Heart left ventricle (tissue), 16 donors: ENCODE measurements around the gene MID1. TPM values are rescaled to one million over a fixed set of nuclear protein-coding genes. Genes with fewer than 3 reads are reported as not detected.

Experiments used
- ATAC-seq, 4 donors: fragments of 200-7000 bp; cut with Tn5 transposase; one replicate each; pipeline ENCODE4 v1.9.1; 2020 to 2022; ENCODE audit warnings: moderate library complexity in 4 of 4, mild to moderate bottlenecking in 3 of 4, moderate number of reproducible peaks in 1 of 4
- DNase-seq, 5 donors: peaks; one replicate each; pipeline ENCODE4 v3.0.0-alpha.2; 2020
- H3K27ac ChIP-seq, 12 donors: fragments of 200-600 bp; sonication (generic) in 4 of 12; one replicate each; pipeline versions ENCODE4 v1.5.0 to v1.8.0; 2016 to 2022; ENCODE audit warnings: mild to moderate bottlenecking in 2 of 12
- H3K27me3 ChIP-seq, 9 donors: fragments of 200-600 bp; sonication (generic) in 2 of 9; one replicate each; pipeline versions ENCODE4 v1.5.1 to v1.8.0; 2016 to 2022; ENCODE audit warnings: mild to moderate bottlenecking in 3 of 9
- H3K36me3 ChIP-seq, 9 donors: fragments of 200-600 bp; sonication (generic) in 2 of 9; one replicate each; pipeline versions ENCODE4 v1.5.0 to v1.8.0; 2018 to 2022; ENCODE audit warnings: mild to moderate bottlenecking in 2 of 9
- H3K4me1 ChIP-seq, 12 donors: fragments of 200-600 bp; sonication (generic) in 4 of 12; one replicate each; pipeline versions ENCODE4 v1.5.0 to v1.8.0; 2016 to 2022; ENCODE audit warnings: mild to moderate bottlenecking in 3 of 12
- H3K4me3 ChIP-seq, 12 donors: fragments of 200-600 bp; sonication (generic) in 4 of 12; one replicate each; pipeline versions ENCODE4 v1.5.0 to v1.8.0; 2017 to 2022; ENCODE audit warnings: mild to moderate bottlenecking in 9 of 12, moderate library complexity in 4 of 12
- H3K9me3 ChIP-seq, 12 donors: fragments of 200-600 bp; sonication (generic) in 4 of 12; one replicate each; pipeline versions ENCODE4 v1.5.0 to v1.8.0; 2016 to 2022; ENCODE audit warnings: mild to moderate bottlenecking in 1 of 12
- POLR2A ChIP-seq, 2 donors: fragments of 450-650 bp; IDR thresholded peaks; one replicate each; pipeline ENCODE4 v1.6.1; 2017; ENCODE audit warnings: antibody characterized with exemption in 2 of 2, mild to moderate bottlenecking in 2 of 2, moderate library complexity in 2 of 2
- WGBS, 4 donors: extraction: QIAGEN DNeasy Blood & Tissue Kit in 2 of 4; methylation state at CpG; one replicate each; pipeline versions ENCODE4 v1.1.5 to v1.1.7; 2013 to 2018; 5-methylcytosine and 5-hydroxymethylcytosine counted together
- intact Hi-C, 10 donors: fragments of 100-400 bp; cut with DNase I; formaldehyde crosslinking; loops; one replicate each; pipeline versions ENCODE4 v1.11.1 to v1.14.2; 2022
- polyA plus RNA-seq, 2 donors: library from polyadenylated mRNA; stranded (reverse); fragments of 200-250 nt; gene quantifications; one replicate each; pipeline ENCODE4 v1.2.3, GENCODE V29; 2013
- total RNA-seq, 9 donors: library from RNA; depleted of rRNA in 2 of 9; stranded (reverse); fragments of >200 nt in 2 of 9; fragmentation: NEBNext Ultra II Directional in 3 of 9; extraction: Animal tissue kit (Norgen Biotek cat#: 25700) in 3 of 9; gene quantifications; one replicate each; pipeline versions ENCODE4 v1.1.0 to v1.2.4, GENCODE V29; 2016 to 2023
- TF ChIP-seq, protein P1 (sequence below), 12 donors: fragments of 200-600 bp; sonication (generic) in 4 of 12; IDR thresholded peaks; one replicate each; pipeline versions ENCODE4 v1.5.0 to v1.8.0; 2018 to 2022; ENCODE audit warnings: antibody characterized with exemption in 12 of 12, mild to moderate bottlenecking in 5 of 12
- donor health status: ischemic (EF 13 %, LVEDD 7.1; RV severe dilation, severe dysfunction).
- donor health status: healthy with polysubstance abuse.
- donor health status: DM: no; HTN: yes; CAD: no.
- donor health status: DM: no; HTN: no; CAD: no.
- donor health status: ischemic (EF 25% LVEDD 6.9; RV normal size, moderate dysfunction).
- donor health status: ischemic (EF 25% LVEDD 5.7; RV mildly dilated, moderate dysfunction).
- donor health status: healthy.
- donor health status: DM: yes; HTN: yes; CAD: no.
- donor health status: ischemic (EF 35%, LVEDD 5.7; RV mildly dilated, moderate dysfunction).
- donor health status: nonischemic (EF 11% LVEDD 7.7; RV severe dilation, severe dysfunction).
- donor health status: DM: yes; HTN: yes; CAD: no.
- donor health status: PGD.
- donor health status: ischemic (EF 29% LVEDD 5.4; RV normal size, mild dysfunction).
- donor health status: nonischemic (EF 23%, LVEDD 6.1; RV moderate dilation, normal function).

Gene MID1
- total and polyA plus RNA-seq, 11 donors: 1.6 to 18.7 (median 4.8) TPM

DNA sequence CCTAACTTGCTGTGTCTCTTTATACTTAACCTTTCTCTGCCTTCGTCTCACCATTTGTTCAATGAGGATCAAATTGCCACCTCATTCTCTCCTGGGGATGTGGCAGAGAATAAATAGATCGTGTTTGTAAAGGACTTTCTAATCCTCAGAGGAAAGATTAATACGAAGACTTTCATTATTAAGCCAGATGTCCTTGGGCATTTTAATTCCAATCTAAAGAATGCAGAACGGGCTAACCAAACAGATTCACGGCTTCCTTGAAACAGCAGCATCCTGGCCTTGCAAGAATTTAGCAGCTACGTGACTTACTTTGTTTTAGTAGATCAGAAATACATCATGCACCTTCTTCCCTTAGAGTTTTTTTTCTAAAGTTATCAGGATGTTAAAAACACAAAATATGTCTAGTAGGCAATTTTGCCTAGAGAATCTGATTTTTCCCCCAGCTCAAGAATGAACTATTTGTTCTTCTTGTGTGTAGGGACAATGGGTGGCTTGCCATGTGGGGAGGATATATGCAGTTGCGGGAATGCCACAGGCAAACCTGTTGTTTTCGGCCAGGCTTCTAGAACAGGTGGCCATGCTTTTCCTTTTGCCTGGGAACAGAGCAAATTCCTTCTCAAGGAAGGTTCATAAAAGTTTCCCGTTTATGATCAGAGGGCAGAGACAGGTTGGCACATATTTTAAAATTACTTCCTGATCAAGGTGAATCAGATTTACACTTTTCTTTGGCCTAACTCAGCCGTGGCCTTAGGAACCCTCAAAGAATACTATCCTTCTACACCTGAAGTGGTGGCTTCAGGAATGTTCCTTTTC, 3.0 kb downstream of the MID1 start:
- TF ChIP-seq, protein P1, sequence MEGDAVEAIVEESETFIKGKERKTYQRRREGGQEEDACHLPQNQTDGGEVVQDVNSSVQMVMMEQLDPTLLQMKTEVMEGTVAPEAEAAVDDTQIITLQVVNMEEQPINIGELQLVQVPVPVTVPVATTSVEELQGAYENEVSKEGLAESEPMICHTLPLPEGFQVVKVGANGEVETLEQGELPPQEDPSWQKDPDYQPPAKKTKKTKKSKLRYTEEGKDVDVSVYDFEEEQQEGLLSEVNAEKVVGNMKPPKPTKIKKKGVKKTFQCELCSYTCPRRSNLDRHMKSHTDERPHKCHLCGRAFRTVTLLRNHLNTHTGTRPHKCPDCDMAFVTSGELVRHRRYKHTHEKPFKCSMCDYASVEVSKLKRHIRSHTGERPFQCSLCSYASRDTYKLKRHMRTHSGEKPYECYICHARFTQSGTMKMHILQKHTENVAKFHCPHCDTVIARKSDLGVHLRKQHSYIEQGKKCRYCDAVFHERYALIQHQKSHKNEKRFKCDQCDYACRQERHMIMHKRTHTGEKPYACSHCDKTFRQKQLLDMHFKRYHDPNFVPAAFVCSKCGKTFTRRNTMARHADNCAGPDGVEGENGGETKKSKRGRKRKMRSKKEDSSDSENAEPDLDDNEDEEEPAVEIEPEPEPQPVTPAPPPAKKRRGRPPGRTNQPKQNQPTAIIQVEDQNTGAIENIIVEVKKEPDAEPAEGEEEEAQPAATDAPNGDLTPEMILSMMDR (IDR thresholded peaks at IDR 0.05): no peak
- no peak for TF ChIP-seq POLR2A (IDR thresholded peaks at IDR 0.05)
- DNase-seq (no peak), ATAC-seq (no peak)
- H3K9me3 ChIP-seq: no peaks in the 10 kb centered on the region
- no peaks in the 10 kb centered on the region for H3K36me3 ChIP-seq
- H3K4me3 ChIP-seq: peak overlapping the region in 7 of 12 donors; percentile 55 to 86 (median 64)
- H3K27ac ChIP-seq: peak overlapping the region in 6 of 12 donors; percentile 6 to 77 (median 55)
- intact Hi-C loops: loop anchor here in 9 of 10 donors (5.0 to 10.0 kb wide), 4 partner anchors 133 to 430 kb away; no protein-coding TSS in a partner anchor
- H3K4me1 ChIP-seq: peaks cover 0 to 5% (median 0%) of the 10 kb centered on the region in 12 donors
- whole genome bisulfite sequencing, 4 donors: 54 to 80% (median 67%) methylated on average over 10 of the region's 10 CpGs
- peaks cover 0 to 37% (median 0%) of the 10 kb centered on the region in 9 donors for H3K27me3 ChIP-seq

DNA sequence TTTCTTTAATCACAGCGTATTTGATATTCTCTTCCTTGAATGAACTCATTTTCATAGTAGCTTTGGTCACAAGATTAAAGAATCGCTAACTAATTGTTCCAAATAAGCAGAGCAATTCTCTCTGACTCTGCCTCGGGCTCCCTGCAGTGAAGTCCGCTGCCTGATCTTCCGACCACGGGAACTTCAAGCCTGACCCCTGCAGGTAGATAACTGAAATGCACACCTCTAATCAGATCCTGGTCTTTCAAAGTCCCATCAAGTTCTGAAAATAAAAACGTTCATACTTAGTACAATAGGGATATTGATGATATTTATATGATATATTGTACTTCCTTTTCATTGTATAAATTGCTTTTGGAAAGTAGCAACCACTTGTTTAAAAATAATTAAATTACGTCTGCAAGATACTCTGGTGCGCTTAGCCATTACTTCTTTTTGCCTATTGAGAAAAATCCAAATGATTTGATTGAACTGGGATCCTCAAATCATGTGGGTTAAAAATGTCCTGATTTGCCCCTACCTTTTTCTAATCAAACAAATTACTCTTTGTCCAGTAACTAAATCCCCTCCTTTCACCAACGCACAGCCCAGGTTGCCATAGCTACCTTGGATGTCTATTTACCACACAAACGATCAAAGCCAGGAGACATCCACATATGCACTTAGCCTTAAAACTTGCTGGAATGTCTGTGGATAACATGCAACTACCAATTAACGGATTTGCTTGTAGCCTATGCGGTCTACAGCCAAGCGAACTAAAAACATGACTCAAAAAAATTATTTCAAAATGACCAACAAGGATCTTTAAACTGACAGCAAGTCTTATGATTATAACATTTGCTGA, 4.2 kb downstream of the MID1 start:
- Histone ChIP-seq H3K4me3 (peak overlapping the region in 6 of 12 donors; percentile 7 to 86 (median 52)), H3K9me3 (no peaks in the 10 kb centered on the region), H3K27ac (peak overlapping the region in 3 of 12 donors; percentile 10 to 77 (median 19)), H3K4me1 (peaks cover 0 to 5% (median 0%) of the 10 kb centered on the region in 12 donors), H3K27me3 (peaks cover 0 to 27% (median 0%) of the 10 kb centered on the region in 9 donors), H3K36me3 (no peaks in the 10 kb centered on the region)
- peak in 3 of 5 donors; percentile 30 to 35 (median 31) for DNase-seq
- intact Hi-C loops: loop anchor here in 9 of 10 donors (5.0 to 10.0 kb wide), 4 partner anchors 131 to 429 kb away; no protein-coding TSS in a partner anchor
- peak in 3 of 4 donors; percentile 47 to 60 (median 52) for ATAC-seq
- TF ChIP-seq POLR2A (IDR thresholded peaks at IDR 0.05): no peak
- TF ChIP-seq, protein P1 (IDR thresholded peaks at IDR 0.05): peak; percentile 41 to 69 (median 63)
- 37 to 44% (median 41%) methylated on average over 14 of the region's 14 CpGs for WGBS, 4 donors

DNA sequence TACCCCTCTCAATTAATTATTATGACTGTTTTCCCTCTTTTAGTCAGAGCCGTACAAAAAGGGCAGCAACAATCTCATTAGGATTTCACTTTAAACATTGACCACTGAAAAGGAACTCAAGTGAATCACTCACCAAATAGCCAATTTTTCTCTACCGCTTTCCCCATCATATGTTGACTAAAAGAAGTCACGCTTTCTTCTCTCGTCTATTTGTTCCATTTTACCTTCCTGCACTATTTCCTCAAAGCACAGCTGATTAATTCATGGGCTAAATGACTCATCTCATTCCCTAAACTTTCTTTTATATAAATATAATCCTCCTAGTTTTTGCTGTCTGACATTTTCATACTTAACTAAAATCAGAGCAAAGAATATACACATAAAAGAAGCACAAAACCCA, 8.2 kb downstream of the MID1 start:
- peak overlapping the region in 3 of 12 donors; percentile 4 to 49 (median 8) for H3K27ac ChIP-seq
- no peak for TF ChIP-seq POLR2A (IDR thresholded peaks at IDR 0.05)
- TF ChIP-seq, protein P1 (IDR thresholded peaks at IDR 0.05): no peak
- ATAC-seq: no peak
- H3K36me3 ChIP-seq: no peaks in the 10 kb centered on the region
- WGBS, 4 donors: 70 to 86% (median 73%) methylated on average over 4 of the region's 4 CpGs
- DNase-seq: no peak
- H3K9me3 ChIP-seq: no peaks in the 10 kb centered on the region
- H3K4me3 ChIP-seq: no peak overlapping the region
- no peaks in the 10 kb centered on the region for H3K27me3 ChIP-seq
- intact Hi-C loops: loop anchor here in 4 of 10 donors (10.0 kb wide), 2 partner anchors 127 to 287 kb away; no protein-coding TSS in a partner anchor
- peaks cover 0 to 3% (median 0%) of the 10 kb centered on the region in 12 donors for H3K4me1 ChIP-seq
